ENCODE measurements around the gene NUDT6. TPM values are rescaled to one million over a fixed set of nuclear protein-coding genes. Genes with fewer than 3 reads are reported as not detected.

The NUDT6 gene
- total RNA-seq, 1 experiment from 2014 or later = 4.0 TPM

DNA sequence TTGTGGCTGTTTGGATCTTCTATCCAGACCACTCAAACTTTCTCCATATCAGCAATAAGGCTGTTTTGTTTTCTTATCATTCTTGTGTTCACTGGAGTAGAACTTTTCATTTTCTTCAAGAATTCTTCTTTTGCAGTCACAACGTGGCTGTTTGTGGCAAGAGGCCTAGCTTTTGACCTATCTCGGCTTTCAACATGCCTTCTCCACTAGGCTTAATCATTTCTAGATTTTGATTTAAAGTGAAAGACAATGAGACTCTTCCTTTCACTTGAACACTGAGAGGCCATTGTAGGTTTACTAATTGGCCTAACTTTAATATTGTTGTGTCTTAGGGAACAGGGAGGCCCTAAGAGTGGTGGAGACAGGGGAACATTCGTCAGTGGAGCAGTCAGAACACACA, 76.6 kb downstream of the NUDT6 start:
- Mint-ChIP-seq H3K4me1 (peaks cover 78 to 89% of the 10 kb centered on the region in 2 experiments), H3K9me3 (peaks cover 0 to 6% of the 10 kb centered on the region in 2 experiments; a peak in 3 of 5 replicates), H3K27me3 (ENCODE audit: low read depth) (no peaks in the 10 kb centered on the region), H3K4me3 (no peak overlapping the region), H3K36me3 (ENCODE audit: insufficient read depth in 1 of 3, low read depth in 3 of 3) (peaks cover 36 to 64% (median 63%) of the 10 kb centered on the region in 3 experiments), H3K27ac (peak overlapping the region in 2 of 3 experiments; percentile 29 to 69; a peak in 4 of 7 replicates)
- no peak overlapping the region for H2AK5ac ChIP-seq (ENCODE audit: insufficient read length, low read length)
- H4K20me1 ChIP-seq (ENCODE audit: control insufficient read depth, insufficient read depth, insufficient read length) = peaks cover 3% of the 10 kb centered on the region
- H3K4me2 ChIP-seq (ENCODE audit: insufficient read depth, insufficient read length, low read length) = no peak overlapping the region
- H2BK12ac ChIP-seq (ENCODE audit: insufficient read length, low read depth, low read length) = no peak overlapping the region
- peaks cover 18% of the 10 kb centered on the region; the same call in 1 of the 2 replicates for H3K4me1 ChIP-seq (ENCODE audit: insufficient read depth, low read length)
- no peak overlapping the region for H3K4ac ChIP-seq (ENCODE audit: low read depth, low read length)
- no peak overlapping the region for H3K27ac ChIP-seq (ENCODE audit: insufficient read length, low read depth, low read length)
- H2BK5ac ChIP-seq (ENCODE audit: insufficient read length, low read length) = no peak overlapping the region
- H3K23ac ChIP-seq (ENCODE audit: insufficient read length, low read depth, low read length) = no peak overlapping the region
- H2BK120ac ChIP-seq (ENCODE audit: low read depth, low read length, poor library complexity, severe bottlenecking) = no peak overlapping the region
- DNase-seq = no peak
- H3K79me2 ChIP-seq (ENCODE audit: insufficient read depth, low read length) = peaks cover 63% of the 10 kb centered on the region
- no peak overlapping the region for H2AFZ ChIP-seq (ENCODE audit: low read length)
- no peak overlapping the region for H4K8ac ChIP-seq (replicated peaks; ENCODE audit: insufficient read length, low read depth, low read length)
- no peaks in the 10 kb centered on the region for H3K79me1 ChIP-seq (ENCODE audit: insufficient read depth, low read depth, low read length, poor library complexity, severe bottlenecking)
- no peak overlapping the region for H2BK15ac ChIP-seq (ENCODE audit: low read depth, low read length)
- no peaks in the 10 kb centered on the region for H3K23me2 ChIP-seq (ENCODE audit: insufficient read length, low read depth, low read length, poor library complexity, severe bottlenecking)
- H3K14ac ChIP-seq (ENCODE audit: insufficient read depth, low read length) = no peak overlapping the region
- H3K9me3 ChIP-seq (ENCODE audit: control insufficient read depth, low read depth, low read length) = no peaks in the 10 kb centered on the region
- TF ChIP-seq, protein P1, sequence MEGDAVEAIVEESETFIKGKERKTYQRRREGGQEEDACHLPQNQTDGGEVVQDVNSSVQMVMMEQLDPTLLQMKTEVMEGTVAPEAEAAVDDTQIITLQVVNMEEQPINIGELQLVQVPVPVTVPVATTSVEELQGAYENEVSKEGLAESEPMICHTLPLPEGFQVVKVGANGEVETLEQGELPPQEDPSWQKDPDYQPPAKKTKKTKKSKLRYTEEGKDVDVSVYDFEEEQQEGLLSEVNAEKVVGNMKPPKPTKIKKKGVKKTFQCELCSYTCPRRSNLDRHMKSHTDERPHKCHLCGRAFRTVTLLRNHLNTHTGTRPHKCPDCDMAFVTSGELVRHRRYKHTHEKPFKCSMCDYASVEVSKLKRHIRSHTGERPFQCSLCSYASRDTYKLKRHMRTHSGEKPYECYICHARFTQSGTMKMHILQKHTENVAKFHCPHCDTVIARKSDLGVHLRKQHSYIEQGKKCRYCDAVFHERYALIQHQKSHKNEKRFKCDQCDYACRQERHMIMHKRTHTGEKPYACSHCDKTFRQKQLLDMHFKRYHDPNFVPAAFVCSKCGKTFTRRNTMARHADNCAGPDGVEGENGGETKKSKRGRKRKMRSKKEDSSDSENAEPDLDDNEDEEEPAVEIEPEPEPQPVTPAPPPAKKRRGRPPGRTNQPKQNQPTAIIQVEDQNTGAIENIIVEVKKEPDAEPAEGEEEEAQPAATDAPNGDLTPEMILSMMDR (conservative IDR thresholded peaks at IDR 0.05) = no peak
- no peak overlapping the region for H3K18ac ChIP-seq (ENCODE audit: insufficient read length, low read depth, low read length)
- no peak overlapping the region for H4K91ac ChIP-seq (ENCODE audit: insufficient read length, low read depth, low read length)
- H3K9ac ChIP-seq (ENCODE audit: extremely low read depth, insufficient read length, low read length) = no peak overlapping the region
- WGBS (ENCODE audit: extremely low coverage, insufficient read length, low lambda C conversion rate) = no CpG with 5 or more reads among the region's 3 CpGs
- no peak overlapping the region for H4K5ac ChIP-seq (ENCODE audit: insufficient read length, low read depth, low read length)
- H3K27me3 ChIP-seq (ENCODE audit: insufficient read depth, low read length) = no peaks in the 10 kb centered on the region
- no peak overlapping the region for H3K56ac ChIP-seq (ENCODE audit: insufficient read length, low read depth, low read length)
- H2BK20ac ChIP-seq (ENCODE audit: low read depth, low read length, poor library complexity, severe bottlenecking) = no peak overlapping the region
- no peak overlapping the region for H3T11ph ChIP-seq (ENCODE audit: low read length)
